HG02588 (cell line): ENCODE measurements around the gene ASTL.
"Not testable (repeated sequence)": the region's sequence is repeated elsewhere in the genome, so short reads cannot be mapped to it uniquely, and the experiment has no call there.

Source experiments
- ATAC-seq: cut with Tn5 transposase; IDR thresholded peaks from one replicate; pipeline ENCODE4 v1.9.1; 2021; ENCODE audit warnings: mild to moderate bottlenecking, moderate library complexity; ENCODE audit not compliant: unreplicated experiment

ASTL gene

DNA sequence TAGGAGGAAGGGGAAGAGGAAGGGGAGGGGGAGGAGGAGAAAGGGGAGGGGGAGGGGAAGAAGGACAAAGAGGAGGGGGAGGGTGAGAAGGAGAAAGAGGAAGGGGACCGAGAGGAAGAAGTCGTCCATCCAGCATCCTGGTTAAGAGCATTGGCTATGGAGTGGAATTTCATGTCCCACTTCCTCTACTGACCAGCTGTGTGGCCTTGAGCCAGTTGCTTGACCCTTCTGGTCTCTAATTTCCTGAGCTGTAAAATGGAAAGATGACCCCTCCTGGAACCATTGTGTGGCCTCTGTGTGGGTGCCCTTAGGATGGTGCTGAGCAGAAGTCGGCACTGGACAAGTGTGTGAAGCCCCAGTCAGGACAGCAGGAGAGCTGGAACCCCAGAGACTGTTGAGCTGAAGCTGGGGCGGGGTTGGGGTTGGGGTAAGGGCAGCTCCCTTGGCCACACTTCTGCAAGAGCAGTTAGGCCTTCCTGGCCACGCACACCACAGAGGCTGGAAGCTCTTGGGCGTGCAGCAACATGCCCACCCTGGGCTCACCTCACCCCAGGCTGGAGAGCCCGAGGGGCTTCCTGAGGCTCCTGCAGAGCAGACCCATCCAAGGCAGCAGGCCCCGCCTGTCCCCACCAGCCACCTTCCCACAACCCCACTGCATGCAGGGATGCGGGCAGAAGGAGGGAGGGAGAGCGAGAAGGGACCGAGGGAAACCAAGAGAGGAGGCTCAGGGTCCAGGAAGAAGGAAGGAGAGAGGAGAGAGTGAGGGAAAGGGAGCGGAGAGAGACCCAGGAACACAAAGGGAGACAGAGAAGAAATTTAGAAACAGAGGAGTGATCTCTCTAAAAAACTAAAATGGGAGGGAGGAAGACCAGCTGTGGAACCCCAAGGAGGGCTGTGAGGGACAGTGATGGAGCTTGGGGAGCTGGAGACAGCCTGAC, 38.2 kb downstream of the ASTL start:
- no peak for ATAC-seq

DNA sequence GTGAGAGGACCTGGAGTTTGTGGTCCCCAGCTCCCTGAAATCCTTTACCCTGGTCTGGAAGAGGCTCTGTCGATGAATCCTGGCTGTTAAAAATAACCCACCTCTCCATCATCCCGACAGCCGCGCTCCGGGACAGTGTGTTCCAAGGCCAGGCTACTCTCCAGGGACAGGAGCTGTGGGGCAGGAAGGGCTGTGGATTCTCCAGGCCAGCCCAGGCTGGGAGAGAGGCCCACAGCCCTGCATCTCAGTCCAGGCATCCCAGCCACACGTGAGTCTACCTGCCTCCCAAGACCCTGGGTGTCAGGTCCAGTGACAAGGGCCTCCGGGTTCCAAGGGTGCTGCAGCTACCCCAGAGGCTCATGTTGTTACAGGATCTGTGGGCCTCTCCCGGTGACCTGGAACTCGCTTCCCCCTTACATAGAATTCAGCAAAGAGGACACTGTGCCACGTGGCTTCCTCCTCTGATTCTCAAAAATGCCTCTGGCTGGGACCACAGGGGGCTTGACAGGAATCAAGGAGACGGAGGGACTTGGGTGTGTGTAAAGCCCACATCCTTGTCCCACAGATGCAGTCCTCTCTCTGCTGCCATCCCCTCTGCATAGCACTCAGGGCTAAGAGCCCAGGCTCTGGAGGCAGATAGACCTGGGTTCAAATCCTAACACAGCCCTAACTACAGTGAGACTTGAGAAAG, 39.3 kb downstream of the ASTL start:
- no peak for ATAC-seq

DNA sequence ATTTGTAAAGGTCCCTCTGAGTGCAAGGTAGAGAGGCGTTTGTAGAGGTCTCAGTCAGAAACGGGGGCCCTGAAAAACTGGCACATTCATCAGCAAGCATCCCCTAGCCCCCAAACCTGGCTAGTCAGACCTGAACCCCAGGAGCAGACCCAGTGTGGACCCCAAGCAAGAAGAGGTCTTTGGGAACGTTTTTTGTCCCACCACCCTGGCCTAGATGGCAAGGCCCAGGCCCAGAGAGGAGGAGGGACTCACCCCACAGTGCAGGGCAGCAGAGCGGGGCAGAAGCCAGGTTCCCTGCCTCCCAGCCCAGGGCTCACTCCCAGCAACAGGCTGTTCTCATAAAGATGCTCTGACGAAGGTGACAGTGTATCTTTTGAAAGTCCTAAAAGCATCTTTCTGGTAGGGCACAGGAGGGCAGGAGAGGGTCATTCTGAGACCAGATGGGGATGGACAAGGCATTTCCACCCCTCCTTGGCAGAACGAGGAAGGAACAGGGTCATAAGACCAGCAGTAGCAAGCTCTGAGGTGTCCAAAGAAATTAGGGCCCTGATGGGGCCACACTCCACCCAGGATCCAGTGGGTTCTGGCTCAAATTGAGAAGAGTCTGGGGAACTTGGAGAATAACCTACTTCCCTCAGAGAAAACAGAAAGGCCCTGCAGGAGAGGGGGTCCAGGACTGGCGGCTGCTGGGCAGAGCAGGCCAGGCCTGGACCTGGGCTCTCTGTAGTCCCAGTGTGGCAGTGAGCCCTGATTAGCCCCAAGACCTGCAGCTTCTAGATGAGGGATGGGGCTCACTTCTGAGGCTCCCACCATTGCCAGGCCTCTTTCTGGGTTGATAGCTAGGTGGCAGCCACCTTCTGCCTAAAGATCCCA, 40.1 kb downstream of the ASTL start:
- no peak for ATAC-seq

DNA sequence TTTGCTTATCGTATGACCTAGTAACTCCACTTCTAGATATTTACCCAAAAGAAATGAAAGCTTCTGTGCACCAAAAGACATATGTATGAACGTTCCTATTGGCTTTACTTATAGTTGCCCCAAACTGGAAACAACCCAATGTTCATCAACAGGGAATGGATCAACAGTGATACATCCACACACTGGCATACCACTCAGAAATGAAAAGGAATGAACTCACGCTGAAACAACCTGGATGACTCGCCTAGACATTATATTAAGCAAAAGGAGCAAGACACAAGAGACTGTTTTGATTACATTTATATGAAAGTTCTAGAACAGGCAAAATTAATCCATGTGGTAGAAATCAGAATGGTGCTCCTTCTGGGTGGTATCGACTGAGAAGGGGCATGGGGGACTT, 40.9 kb downstream of the ASTL start:
- ATAC-seq = no peak

DNA sequence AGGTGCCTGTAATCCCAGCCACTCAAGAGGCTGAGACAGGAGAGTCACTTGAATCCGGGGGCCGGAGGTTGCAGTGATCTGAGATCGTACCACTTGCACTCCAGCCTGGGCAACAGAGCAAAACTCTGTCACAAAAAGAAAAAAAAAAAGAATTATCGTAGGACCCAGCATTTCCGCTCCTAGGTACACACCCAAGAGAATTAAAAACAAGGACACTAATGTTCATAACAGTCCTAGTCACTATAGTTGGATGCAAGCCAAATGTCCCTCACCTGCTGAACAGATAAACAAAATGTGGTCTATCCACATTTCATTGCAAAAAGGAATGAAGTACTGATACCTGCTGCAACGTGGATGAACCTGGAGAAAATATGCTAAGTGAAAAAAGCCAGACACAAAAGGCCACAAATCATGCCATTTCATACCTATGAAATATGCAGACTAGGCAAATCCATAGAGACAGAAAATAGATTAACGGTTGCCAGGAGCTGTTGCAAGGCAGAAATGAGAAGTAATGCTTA, 43.1 kb downstream of the ASTL start:
- no peak for ATAC-seq

DNA sequence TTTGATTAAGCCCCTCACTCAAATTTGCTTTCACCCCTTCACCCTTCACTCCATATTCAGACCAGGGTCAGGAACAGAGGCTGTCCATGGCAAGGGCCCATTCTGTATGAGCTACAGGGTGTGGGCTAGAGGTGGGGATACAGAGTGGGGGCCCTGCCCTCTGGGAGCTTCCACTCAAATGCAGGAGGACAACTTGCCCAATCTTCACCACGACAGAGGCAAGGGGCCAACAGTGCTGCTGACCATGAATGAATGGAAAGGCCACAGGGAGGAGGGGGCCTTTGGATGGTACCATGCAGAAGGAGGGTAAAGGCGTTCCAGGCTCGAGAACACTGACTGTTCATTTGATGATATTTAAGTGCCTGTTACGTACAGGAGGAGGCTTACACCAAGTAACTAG, 44.8 kb downstream of the ASTL start:
- ATAC-seq = no peak

DNA sequence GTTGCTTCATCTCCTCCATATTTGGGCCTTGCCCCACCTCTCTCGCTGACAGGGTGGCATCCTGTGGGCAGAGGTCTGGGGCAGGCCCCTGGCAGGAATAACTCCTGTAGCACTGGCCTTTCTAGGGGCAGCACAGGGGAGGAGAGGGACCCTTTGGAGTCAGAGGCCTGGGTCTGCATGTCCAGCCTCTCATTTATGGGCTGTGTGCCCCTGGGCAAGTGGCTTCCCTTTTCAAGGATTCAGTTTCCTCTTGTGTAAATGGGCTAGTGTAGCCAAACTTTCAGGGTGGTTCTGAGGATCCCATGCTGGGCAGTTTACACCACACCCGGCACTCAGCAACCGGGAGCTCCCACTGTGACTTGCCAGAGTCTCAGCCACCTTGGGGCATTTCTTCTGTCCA, 45.4 kb downstream of the ASTL start:
- ATAC-seq = no peak

DNA sequence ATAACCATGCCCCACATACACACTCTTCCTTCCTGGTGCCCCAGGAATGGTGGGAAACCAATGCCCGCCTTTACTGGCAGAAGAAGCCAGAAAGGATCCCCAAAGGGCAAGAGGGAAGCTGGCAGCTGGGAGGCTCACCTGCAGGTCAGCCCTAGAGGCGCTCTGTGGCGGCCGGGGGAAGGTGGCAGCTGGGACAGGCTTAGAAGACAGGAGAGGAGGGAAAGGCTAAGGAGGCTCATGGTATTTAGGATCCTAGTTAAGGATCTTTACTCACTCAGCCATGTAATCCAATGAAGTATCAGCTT, 45.8 kb downstream of the ASTL start:
- ATAC-seq = no peak

DNA sequence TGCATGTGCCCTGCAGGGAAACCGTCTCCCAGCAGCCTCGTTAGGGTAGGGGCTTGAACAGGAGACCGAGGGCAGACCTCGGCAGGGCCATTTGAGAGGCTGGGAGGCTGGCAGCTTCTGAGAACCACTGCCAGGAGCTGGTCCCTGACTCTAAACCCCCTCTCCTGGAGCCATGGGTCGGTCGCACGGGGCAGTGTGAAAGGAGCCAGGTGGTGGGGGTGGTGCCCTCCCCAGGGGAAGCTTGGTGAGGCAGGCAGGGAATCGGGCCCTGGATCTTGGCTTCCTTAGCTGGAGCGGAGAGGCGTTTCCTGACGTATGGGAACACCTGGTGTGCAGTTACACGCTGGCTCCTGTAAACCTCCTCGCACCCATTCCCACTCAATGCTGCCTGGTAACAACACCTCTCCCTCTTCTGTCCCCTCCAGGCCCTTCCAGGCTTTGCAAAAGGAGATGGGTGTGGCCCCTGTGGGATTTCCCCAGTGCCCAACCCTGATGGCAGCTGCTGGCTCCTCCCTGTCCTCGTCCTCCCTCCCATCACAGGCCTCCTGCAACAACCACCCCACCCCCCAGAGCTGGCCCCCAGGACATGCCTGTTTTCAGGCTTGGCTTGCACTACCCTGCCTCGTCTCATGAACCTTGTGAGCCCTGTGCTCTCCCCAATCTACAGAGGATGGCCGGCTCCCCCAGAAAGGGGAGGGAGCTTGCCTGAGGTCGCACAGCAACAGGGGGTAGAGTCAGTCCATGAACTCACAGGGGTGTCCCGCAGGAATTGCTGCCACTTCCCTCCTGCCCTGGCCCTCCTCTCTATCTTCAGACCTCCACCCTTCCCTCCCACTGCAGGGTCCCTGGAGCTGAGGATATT, 46.4 kb downstream of the ASTL start:
- no peak for ATAC-seq

DNA sequence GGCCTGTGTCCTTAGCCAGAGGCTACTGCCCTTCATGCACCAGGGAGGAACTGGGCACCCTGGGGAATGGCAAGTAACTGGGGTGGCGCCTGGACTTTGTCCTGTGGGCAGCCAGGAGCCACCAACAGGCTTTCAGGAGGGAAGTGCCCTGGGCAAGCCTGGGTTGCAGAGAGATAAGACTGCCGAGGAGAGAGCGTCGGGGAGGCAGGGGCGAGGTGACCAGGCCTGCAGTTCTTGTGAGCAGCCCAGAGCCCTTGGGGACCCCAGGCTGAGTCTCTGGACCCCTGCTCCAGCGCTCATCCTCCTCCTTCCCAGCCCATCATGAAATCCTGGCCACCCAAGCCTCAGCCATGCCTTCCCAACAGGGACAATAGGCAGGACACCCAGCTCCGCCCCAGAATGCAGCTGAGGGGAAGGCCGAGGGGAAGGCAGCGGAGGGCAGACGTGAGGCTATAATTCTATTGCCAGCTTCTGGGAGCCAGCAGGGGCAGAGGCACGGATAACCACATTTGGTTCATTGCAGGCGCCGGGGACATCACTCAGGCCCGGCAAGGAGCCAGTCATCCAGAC, 47.1 kb downstream of the ASTL start:
- no peak for ATAC-seq

DNA sequence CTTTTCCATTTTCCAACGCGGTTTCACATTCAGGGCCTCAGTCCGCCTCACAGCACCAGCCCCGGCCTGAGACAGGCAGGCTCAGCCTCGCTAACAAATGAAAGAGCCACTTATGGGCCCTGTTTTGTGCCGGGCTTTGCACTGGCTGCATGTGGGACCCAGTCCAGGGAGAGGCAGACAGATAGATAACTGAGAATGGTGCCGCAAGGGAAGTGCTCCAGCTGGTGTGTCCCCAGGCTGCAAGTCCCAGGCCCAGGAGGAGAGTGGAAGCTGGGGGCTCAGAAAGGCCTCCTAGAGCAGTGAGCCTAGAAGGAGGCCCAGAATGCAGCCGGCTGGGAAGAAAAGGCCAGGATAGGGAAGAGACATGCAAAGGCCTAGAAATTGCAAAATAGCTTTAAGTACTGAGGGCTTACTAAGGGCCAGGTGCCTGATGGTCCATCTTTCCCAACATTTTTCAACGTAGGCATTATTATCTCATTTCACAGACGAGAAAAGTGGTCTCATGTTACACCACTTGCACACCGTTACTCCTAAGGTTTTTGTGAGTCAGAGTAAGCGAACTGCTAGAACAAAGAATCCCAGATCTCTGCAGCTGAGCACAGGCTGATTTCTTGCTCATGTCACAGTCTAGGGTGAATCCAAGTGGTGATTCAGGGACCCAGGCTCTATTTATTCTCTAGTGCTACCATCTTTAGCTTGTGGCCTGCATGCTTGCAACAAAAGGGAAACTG, 47.9 kb downstream of the ASTL start:
- ATAC-seq = no peak

DNA sequence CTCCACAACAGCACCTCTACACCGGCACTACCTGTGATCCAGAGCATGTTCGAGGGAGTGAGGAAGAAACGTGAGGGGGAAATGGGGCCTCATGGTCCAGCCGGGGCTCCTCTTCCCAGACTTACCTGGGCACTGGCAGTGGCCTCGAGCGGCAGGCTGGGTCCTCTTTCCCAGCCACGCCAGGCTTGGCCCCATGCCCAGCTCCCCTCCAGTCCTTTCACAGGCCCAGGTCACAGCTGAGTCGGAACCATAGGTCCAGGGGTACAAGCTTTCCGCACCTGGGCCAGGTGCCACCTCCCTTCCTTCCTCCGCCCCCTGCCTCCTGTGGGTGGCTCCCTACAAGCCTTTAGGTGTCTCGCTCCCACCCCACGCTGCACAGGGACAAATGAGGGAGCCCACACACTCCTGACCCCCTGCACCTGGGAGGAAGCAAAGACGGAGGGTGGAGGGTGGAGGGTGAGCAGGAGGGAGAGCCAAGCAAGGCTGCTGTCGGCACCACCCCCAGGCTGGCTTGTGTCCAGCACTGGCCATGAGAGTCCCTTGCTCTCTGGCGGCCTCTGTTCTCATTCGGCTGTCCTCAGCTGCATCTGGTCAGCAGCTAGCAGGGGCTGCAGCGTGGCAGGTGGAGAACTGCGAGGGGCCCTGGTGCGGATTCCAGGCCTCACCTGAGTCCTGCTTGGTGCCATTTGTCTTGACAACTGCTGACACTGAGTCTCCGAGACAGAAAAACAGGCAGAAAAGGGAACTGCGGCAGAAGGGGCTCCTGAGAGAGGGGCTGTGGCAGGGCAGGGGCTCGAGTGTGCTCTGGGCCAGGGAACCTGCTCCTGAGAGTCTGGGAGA, 48.7 kb downstream of the ASTL start:
- no peak for ATAC-seq

DNA sequence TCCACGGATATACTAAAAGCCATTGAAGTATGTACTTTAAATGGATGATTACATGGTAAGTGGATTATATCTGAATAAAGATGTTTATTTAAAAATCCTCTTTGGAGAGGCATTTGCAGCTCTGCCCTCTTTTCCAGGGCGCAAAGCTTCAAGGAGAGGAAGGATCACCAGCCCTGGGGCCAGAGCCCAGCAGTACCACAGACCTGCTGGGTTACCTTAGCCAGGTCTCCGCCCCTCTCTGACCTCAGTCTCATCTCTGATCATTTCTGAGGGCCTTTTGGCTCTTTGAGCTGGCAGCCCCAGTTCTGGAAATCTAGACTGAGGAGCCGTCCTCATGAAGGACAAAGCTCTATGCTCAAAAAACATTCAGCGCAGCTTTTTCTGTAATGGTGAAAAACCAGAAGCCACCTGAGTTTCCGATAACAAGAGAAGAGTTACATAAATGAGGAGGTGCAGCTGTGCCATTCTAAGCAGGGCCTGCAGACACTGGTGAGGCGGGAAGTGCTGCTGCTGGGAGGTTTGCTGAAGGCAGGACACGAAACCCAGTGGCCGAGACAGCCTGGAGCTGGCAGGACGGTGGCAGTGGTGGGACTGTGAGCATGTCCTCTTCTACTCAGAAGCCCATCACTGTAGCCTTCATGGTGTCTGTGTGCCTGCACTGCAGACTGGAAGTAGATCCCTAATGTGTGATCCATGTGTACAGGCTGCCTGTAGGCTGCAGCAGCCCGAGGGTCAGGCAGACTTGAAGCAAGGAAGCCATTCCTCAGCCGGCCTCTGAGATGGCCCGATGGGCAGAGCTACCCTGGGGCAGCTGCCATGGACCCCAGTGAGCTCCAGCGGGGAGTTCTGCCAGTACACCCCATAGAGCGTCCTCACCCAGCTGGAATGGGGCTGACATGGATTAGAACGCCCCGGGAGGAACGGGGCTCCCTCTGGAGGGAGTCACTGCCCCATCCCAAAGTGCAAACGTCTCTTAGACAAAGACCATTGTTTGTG, 49.7 kb downstream of the ASTL start:
- no peak for ATAC-seq

DNA sequence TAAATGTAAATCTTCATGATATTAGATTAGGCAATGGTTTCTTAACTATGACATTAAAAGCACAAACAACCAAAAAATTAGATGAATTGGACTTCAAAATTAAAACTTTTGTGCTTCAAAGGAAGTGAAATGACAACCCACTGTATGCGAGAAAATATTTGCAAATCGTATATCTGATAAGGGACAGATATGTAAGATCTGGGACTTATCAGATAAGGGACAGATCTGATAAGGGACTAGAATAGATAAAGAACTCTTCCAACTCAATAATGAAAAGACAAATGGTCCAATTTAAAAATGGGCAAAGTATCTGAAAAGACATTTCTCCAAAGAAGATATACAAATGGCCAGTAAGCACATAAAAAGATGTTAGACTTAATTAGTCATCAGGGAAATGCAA, 51.2 kb downstream of the ASTL start:
- ATAC-seq = no peak

DNA sequence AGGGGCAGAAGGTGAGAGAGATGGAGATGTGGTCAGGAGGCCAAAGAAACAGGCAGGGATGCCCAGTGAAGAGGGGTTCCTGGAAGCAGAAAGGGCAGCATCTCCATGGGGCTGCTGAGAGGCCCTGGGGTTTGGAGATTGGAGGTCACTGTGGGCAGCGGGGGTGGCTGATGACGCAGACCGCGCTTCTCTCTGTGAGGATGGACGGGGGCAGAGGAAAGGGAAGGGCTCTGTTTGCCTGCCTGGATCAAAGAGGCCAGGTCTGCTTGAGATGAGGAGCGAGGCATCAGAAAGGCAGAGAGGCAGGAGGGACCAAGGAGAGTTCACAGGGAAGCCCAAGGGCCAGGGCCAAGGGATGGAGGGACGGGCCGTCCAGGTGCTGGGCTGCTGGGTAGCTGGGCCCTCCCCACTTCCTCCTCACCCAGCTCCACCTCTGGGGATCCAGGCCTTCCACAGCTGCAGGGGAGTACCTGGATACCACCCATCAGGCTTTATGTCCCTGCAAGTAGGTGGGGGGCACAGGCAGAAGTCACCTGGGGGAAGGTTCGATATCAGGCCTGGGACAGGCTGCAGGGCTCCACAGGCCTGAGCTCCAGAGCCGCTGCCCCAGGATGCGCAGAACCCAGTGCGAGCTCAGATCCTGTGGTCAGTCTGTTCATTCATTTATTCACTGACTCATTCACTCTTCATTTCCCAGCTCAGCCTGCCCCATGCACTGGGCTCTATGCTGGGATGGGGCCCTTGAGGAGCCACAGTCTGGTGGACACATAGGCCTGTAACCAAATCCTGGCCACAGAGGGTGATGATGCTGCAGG, 52.6 kb downstream of the ASTL start:
- no peak for ATAC-seq

DNA sequence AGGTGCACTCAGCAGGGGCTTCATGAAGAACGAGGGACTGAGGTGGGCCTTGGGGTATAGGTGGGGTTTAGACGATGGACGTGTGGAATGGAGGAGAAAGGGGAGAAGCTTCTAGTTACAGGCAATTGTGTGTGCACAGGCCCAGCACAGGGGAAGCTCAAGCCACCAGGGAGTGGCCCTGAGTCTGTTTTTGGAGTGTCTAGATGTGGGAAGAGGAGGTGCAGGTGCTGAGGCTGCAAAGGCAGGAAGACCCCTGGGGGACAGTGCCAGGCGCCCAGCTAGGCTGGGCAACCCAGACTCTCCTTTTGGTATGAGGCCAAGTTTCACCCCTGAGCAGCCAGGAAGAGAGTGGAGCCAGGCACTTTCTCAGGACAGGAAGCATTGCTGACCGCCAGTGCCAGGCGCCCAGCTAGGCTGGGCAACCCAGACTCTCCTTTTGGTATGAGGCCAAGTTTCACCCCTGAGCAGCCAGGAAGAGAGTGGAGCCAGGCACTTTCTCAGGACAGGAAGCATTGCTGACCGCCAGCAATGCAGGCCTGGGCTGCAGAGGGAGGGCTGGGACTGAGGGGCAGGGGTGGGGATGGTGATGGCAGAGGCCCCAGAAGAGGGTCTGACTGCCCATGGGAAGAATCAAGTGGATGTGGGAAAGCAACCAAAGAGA, 53.3 kb downstream of the ASTL start:
- ATAC-seq = not testable (repeated sequence)
